ENCODE measurements around the gene TCAP.
"Not testable (repeated sequence)": the region's sequence is repeated elsewhere in the genome, so short reads cannot be mapped to it uniquely, and the experiment has no call there.

TCAP gene

GRCh38 chr17:39694593-39694992 is 29.4 kb downstream of the TCAP start:
- peaks cover 7% of the 10 kb centered on the region for H3K36me3 Mint-ChIP-seq
- H3K9me3 Mint-ChIP-seq (ENCODE audit: low read depth), result no peaks in the 10 kb centered on the region
- peaks cover 6% of the 10 kb centered on the region for H3K27me3 Mint-ChIP-seq
- H3K27ac Mint-ChIP-seq, result no peak overlapping the region
- no peak overlapping the region for H3K4me3 Mint-ChIP-seq
- peaks cover 2% of the 10 kb centered on the region for H3K4me1 Mint-ChIP-seq (ENCODE audit: low read depth)

GRCh38 chr17:39695089-39695474 is 29.9 kb downstream of the TCAP start:
- H3K9me3 Mint-ChIP-seq (ENCODE audit: low read depth), result no peaks in the 10 kb centered on the region
- peaks cover 5% of the 10 kb centered on the region for H3K4me1 Mint-ChIP-seq (ENCODE audit: low read depth)
- H3K4me3 Mint-ChIP-seq, result no peak overlapping the region
- H3K27me3 Mint-ChIP-seq, result peaks cover 8% of the 10 kb centered on the region
- peaks cover 7% of the 10 kb centered on the region for H3K36me3 Mint-ChIP-seq
- H3K27ac Mint-ChIP-seq, result no peak overlapping the region

- Mint-ChIP-seq H3K4me1 (ENCODE audit: low read depth) (peaks cover 7% of the 10 kb centered on the region), H3K27me3 (peaks cover 17% of the 10 kb centered on the region), H3K27ac (no peak overlapping the region), H3K9me3 (ENCODE audit: low read depth) (no peaks in the 10 kb centered on the region), H3K36me3 (peaks cover 7% of the 10 kb centered on the region), H3K4me3 (no peak overlapping the region)
Observed at GRCh38 chr17:39696731-39697130, 31.6 kb downstream of the TCAP start.

- H3K27ac Mint-ChIP-seq, result no peak overlapping the region
- no peak overlapping the region for H3K4me3 Mint-ChIP-seq
- H3K36me3 Mint-ChIP-seq, result peaks cover 7% of the 10 kb centered on the region
- H3K4me1 Mint-ChIP-seq (ENCODE audit: low read depth), result peaks cover 7% of the 10 kb centered on the region
- H3K9me3 Mint-ChIP-seq (ENCODE audit: low read depth), result no peaks in the 10 kb centered on the region
- H3K27me3 Mint-ChIP-seq, result peaks cover 18% of the 10 kb centered on the region
Observed at GRCh38 chr17:39697961-39698360, 32.8 kb downstream of the TCAP start.

GRCh38 chr17:39699157-39699817 is 34.1 kb downstream of the TCAP start:
- H3K27ac Mint-ChIP-seq; H3K9me3 Mint-ChIP-seq (ENCODE audit: low read depth); H3K36me3 Mint-ChIP-seq; H3K4me1 Mint-ChIP-seq (ENCODE audit: low read depth): not testable (repeated sequence)
- Mint-ChIP-seq H3K4me3 (peak overlapping the region; percentile 80), H3K27me3 (peaks cover 18% of the 10 kb centered on the region)

GRCh38 chr17:39699818-39700147 is 34.6 kb downstream of the TCAP start, which contains the start of gene ERBB2:
ERBB2 (plus strand) TSS chr17:39700064; CDS start chr17:39700239, 175 bp downstream.
- Mint-ChIP-seq H3K36me3 (peaks cover 2% of the 10 kb centered on the region), H3K27me3 (peaks cover 18% of the 10 kb centered on the region), H3K4me1 (ENCODE audit: low read depth) (peaks cover 7% of the 10 kb centered on the region), H3K4me3 (peak within 1 kb of the TSS; percentile 80), H3K27ac (no peak within 1 kb of the TSS), H3K9me3 (ENCODE audit: low read depth) (no peaks in the 10 kb centered on the region)

- Mint-ChIP-seq H3K4me3 (no peak overlapping the region), H3K27me3 (peaks cover 18% of the 10 kb centered on the region), H3K27ac (no peak overlapping the region), H3K36me3 (peaks cover 2% of the 10 kb centered on the region), H3K4me1 (ENCODE audit: low read depth) (peaks cover 7% of the 10 kb centered on the region), H3K9me3 (ENCODE audit: low read depth) (no peaks in the 10 kb centered on the region)
Observed at GRCh38 chr17:39700148-39700987, 35.2 kb downstream of the TCAP start.

GRCh38 chr17:39701012-39701783 is 36.0 kb downstream of the TCAP start:
- peaks cover 7% of the 10 kb centered on the region for H3K4me1 Mint-ChIP-seq (ENCODE audit: low read depth)
- peaks cover 2% of the 10 kb centered on the region for H3K36me3 Mint-ChIP-seq
- H3K4me3 Mint-ChIP-seq, result peak overlapping the region; percentile 30
- H3K27ac Mint-ChIP-seq, result no peak overlapping the region
- H3K27me3 Mint-ChIP-seq, result peaks cover 18% of the 10 kb centered on the region
- H3K9me3 Mint-ChIP-seq (ENCODE audit: low read depth), result no peaks in the 10 kb centered on the region

GRCh38 chr17:39701784-39702422 is 36.8 kb downstream of the TCAP start:
- peaks cover 18% of the 10 kb centered on the region for H3K27me3 Mint-ChIP-seq
- H3K36me3 Mint-ChIP-seq, result peaks cover 2% of the 10 kb centered on the region
- no peaks in the 10 kb centered on the region for H3K9me3 Mint-ChIP-seq (ENCODE audit: low read depth)
- no peak overlapping the region for H3K27ac Mint-ChIP-seq
- no peak overlapping the region for H3K4me3 Mint-ChIP-seq
- H3K4me1 Mint-ChIP-seq (ENCODE audit: low read depth), result peaks cover 14% of the 10 kb centered on the region

GRCh38 chr17:39702901-39703893 is 38.0 kb downstream of the TCAP start:
- Mint-ChIP-seq H3K4me3 (no peak overlapping the region), H3K36me3 (no peaks in the 10 kb centered on the region), H3K4me1 (ENCODE audit: low read depth) (peaks cover 23% of the 10 kb centered on the region), H3K27ac (no peak overlapping the region), H3K9me3 (ENCODE audit: low read depth) (no peaks in the 10 kb centered on the region), H3K27me3 (peaks cover 18% of the 10 kb centered on the region)

- Mint-ChIP-seq H3K36me3 (no peaks in the 10 kb centered on the region), H3K27ac (no peak overlapping the region), H3K4me1 (ENCODE audit: low read depth) (peaks cover 23% of the 10 kb centered on the region), H3K4me3 (no peak overlapping the region), H3K27me3 (peaks cover 16% of the 10 kb centered on the region), H3K9me3 (ENCODE audit: low read depth) (no peaks in the 10 kb centered on the region)
Observed at GRCh38 chr17:39703913-39704312, 38.8 kb downstream of the TCAP start.

GRCh38 chr17:39704821-39705551 is 39.8 kb downstream of the TCAP start:
- Mint-ChIP-seq H3K4me3 (no peak overlapping the region), H3K27ac (no peak overlapping the region), H3K9me3 (ENCODE audit: low read depth) (no peaks in the 10 kb centered on the region), H3K4me1 (ENCODE audit: low read depth) (peaks cover 22% of the 10 kb centered on the region), H3K27me3 (peaks cover 9% of the 10 kb centered on the region), H3K36me3 (no peaks in the 10 kb centered on the region)

- Mint-ChIP-seq H3K4me1 (ENCODE audit: low read depth) (peaks cover 22% of the 10 kb centered on the region), H3K36me3 (no peaks in the 10 kb centered on the region)
Observed at GRCh38 chr17:39705786-39706348, 40.7 kb downstream of the TCAP start.

More at GRCh38 chr17:39705786-39706348, 40.7 kb downstream of the TCAP start:
- peaks cover 9% of the 10 kb centered on the region for H3K27me3 Mint-ChIP-seq
- no peaks in the 10 kb centered on the region for H3K9me3 Mint-ChIP-seq (ENCODE audit: low read depth)
- H3K4me3 Mint-ChIP-seq, result no peak overlapping the region
- H3K27ac Mint-ChIP-seq, result no peak overlapping the region
